ENCODE results near the gene NPIPA1.
"Not testable (repeated sequence)": the region's sequence is repeated elsewhere in the genome, so short reads cannot be mapped to it uniquely, and the experiment has no call there.

The NPIPA1 gene

GRCh38 chr16:14978908-14979307 lies 41.7 kb downstream of the NPIPA1 start:
- DNase-seq, result not testable (repeated sequence)

- DNase-seq, result not testable (repeated sequence)
Observed at GRCh38 chr16:14981234-14981633, 44.0 kb downstream of the NPIPA1 start.

- not testable (repeated sequence) for DNase-seq
Observed at GRCh38 chr16:14982521-14982920, 45.3 kb downstream of the NPIPA1 start.

GRCh38 chr16:14988092-14988491 lies 50.8 kb downstream of the NPIPA1 start:
- DNase-seq, result not testable (repeated sequence)

DNA sequence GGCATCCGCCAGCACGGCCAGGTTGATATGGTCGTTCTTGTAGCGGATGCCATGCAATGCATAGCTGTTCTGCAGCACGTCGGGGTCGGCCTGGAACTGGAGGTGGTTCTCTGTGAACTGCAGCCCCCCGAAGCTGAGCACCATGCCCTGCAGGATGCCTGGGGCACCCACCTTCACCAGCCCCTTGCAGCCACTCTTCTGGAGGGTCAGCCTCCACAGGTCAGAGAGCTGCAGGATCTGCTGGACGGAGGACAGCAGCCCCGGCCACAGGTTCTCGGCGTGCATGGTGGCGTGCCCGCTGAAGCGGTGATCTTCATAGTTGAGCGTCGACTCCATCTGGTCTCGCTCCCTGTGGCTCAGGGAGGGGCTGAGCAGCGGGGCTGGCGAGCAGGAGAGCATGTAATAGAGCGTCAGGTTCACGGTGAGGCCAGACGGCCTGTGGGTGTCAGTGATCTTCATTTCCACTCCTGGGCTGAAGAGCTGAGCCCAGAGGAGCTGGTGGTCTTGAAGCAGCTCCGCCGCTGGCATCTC lies 51.5 kb downstream of the NPIPA1 start:
- DNase-seq, result not testable (repeated sequence)

DNA sequence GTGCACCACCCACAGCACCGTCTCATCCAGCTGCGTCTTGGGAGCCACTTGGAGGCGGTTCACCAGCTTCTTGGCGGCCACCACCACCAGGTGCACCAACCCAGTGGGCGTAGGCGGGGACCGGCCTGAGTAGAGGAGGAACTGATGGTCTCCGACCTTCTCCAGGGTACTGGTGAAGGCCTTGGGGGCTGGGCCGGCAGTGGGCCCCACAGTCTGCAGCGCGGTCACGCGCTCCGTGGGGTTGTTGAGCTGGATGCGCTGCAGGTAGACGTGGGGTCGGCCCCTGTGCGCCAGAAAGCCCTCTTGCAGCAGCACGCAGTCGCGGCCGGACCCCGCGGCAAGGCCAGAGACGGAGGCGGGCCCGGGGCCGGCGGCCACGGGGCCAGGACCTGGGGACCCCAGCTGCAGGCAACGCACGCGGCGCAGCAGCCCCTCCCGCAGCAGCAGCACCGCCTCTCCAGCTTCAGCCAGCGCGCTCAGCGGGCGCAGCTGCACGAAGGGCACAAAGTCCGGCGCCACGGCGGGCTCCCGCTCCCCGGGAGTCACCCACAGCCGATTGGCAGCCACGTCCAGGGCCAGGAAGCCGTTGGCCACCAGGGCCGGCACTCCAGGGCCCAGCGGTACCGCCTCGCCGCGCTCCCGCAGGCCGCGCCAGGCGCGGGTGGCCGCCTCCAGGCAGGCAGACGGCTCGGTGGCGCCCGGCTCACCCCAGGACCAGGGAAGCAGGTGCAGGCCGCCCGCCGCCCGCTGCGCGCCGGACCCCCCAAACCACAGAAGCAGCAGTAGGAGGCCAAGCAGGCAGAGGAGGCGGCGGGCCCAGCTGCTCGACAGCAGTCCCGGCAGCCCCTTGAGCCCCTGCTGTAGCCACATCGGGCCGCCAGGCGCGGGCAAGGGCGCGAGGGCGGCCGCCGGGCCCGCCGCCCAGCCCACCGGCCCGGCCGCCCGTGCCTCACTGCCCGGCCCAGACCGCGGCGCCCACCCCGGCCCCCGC lies 52.3 kb downstream of the NPIPA1 start:
- not testable (repeated sequence) for DNase-seq

DNA sequence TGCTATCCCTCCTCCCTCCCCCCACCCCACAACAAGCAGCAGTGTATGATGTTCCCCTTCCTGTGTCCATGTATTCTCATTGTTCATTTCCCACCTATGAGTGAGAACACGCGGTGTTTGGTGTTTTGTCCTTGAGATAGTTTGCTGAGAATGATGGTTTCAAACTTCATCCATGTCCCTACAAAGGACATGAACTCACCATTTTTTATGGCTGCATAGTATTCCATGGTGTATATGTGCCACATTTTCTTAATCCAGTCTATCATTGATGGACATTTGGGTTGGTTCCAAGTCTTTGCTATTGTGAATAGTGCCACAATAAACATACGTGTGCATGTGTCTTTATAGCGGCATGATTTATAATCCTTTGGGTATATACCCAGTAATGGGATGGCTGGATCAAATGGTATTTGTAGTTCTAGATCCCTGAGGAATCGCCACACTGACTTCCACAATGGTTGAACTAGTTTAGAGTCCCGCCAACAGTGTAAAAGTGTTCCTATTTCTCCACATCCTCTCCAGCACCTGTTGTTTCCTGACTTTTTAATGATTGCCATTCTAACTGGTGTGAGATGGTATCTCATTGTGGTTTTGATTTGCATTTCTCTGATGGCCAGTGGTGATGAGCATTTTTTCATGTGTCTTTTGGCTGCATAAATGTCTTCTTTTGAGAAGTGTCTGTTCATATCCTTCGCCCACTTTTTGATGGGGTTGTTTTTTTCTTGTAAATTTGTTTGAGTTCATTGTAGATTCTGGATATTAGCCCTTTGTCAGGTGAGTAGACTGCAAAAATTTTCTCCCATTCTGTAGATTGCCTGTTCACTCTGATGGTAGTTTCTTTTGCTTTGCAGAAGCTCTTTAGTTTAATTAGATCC lies 56.3 kb downstream of the NPIPA1 start:
- DNase-seq, result not testable (repeated sequence)

DNA sequence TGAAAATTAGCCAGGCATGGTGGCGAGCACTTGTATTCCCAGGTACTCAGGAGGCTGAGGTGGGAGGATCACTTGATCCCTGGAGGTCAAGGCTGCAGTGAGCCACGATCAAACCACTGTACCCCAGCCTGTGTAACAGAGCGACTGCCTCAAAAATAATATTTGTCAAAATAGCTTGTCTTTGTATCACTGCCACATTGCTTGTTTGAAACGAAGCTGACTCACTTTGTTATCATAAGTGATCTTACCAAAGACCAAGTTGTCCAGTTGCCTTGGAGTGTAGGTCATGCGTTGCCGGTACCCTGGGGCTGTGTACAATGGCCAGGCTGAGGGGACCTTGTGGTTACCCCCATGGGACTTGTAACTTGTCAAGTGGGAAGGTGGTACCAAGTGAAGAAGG lies 59.5 kb downstream of the NPIPA1 start:
- DNase-seq, result not testable (repeated sequence)

DNA sequence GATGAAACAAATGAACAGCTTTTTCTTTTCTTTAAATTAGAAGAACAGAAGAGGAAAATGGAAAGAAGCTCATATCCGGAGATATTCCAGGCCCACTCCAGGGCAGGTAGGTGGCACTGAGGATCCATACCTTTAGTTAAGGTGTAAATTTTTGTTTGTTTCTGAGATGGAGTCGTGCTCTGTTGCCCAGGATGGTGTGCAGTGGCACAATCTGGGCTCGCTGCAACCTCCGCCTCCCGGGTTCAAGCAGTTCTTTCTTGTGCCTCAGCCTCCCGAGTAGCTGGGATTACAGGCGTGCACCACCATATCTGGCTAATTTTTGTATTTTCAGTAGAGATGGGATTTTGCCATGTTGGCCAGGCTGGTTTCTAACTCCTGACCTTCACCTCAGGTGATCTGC lies 61.1 kb downstream of the NPIPA1 start:
- DNase-seq, result not testable (repeated sequence)

GRCh38 chr16:14999845-15000244 lies 62.6 kb downstream of the NPIPA1 start:
- DNase-seq, result not testable (repeated sequence)
